Measurements from ENCODE around the gene TTLL8.

The TTLL8 gene

DNA sequence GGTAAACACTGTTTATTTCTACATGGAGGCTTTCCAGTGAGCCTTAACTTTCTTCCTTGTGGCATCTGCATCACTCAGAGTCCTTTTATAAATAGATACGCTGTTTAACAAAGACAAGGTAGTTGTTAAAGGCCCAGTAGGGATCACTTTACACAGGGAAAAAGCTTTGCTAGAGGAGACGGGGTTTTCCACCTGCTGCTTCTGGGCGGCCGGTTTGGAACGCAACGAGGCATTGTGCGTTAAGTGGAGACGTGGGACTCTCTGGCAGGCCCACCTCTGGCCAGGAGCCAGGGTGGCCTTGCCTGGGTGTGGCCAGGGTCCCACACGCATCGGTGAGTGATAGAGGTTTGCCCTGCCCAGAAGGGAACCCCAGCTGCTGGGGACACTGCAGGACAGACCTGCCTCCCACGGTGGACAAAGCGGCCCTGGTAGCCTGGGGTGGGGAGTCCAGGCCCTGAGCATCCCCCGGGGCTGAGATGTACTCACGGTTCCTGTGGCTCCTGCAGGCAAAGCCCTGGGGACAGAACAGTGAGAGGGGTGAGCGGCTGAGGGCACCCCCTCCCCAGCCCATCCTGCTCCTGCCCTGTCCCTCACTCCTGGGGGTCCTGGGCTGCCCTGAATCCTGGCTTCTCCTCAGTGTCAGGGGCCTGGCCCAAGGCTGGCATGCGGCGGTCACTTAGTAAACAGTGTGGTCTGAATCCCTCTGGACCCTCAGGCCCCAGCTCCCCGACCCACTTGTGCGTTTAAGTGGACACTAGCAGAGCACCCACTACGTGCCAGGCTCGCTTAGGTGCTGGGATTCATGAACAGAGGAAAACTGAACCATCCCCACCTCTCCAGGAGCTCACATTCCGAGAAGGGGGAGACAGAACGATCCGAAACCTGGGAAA is 49.7 kb downstream of the TTLL8 start:
- Histone ChIP-seq H3K4me3 (ENCODE audit: low read length, poor library complexity, severe bottlenecking) (no peak overlapping the region), H3K79me2 (ENCODE audit: insufficient read depth, low read length) (no peaks in the 10 kb centered on the region), H3K4me2 (ENCODE audit: low read depth, low read length, poor library complexity, severe bottlenecking) (no peak overlapping the region), H3K4me1 (ENCODE audit: insufficient read depth, low read length, poor library complexity, severe bottlenecking) (no peaks in the 10 kb centered on the region), H3K9ac (ENCODE audit: low read depth, low read length, poor library complexity, severe bottlenecking) (no peak overlapping the region), H3K9me3 (ENCODE audit: insufficient read depth, low read depth, low read length) (no peaks in the 10 kb centered on the region), H3K36me3 (ENCODE audit: insufficient read depth, low read length) (no peaks in the 10 kb centered on the region), H3K27me3 (ENCODE audit: insufficient read depth, low read length, poor library complexity, severe bottlenecking) (no peaks in the 10 kb centered on the region), H3K9me2 (replicated peaks; ENCODE audit: low read depth, low read length) (no peaks in the 10 kb centered on the region), H2AFZ (ENCODE audit: low read length) (no peak overlapping the region), H4K20me1 (ENCODE audit: insufficient read depth, low read length, poor library complexity, severe bottlenecking) (no peaks in the 10 kb centered on the region), H3F3A (ENCODE audit: low read depth) (no peaks in the 10 kb centered on the region)
- TF ChIP-seq EZH2phosphoT487 (IDR thresholded peaks at IDR 0.05; ENCODE audit: borderline replicate concordance) = no peak
- TF ChIP-seq, protein P1, sequence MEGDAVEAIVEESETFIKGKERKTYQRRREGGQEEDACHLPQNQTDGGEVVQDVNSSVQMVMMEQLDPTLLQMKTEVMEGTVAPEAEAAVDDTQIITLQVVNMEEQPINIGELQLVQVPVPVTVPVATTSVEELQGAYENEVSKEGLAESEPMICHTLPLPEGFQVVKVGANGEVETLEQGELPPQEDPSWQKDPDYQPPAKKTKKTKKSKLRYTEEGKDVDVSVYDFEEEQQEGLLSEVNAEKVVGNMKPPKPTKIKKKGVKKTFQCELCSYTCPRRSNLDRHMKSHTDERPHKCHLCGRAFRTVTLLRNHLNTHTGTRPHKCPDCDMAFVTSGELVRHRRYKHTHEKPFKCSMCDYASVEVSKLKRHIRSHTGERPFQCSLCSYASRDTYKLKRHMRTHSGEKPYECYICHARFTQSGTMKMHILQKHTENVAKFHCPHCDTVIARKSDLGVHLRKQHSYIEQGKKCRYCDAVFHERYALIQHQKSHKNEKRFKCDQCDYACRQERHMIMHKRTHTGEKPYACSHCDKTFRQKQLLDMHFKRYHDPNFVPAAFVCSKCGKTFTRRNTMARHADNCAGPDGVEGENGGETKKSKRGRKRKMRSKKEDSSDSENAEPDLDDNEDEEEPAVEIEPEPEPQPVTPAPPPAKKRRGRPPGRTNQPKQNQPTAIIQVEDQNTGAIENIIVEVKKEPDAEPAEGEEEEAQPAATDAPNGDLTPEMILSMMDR (conservative IDR thresholded peaks at IDR 0.05; ENCODE audit: low read length) = no peak

DNA sequence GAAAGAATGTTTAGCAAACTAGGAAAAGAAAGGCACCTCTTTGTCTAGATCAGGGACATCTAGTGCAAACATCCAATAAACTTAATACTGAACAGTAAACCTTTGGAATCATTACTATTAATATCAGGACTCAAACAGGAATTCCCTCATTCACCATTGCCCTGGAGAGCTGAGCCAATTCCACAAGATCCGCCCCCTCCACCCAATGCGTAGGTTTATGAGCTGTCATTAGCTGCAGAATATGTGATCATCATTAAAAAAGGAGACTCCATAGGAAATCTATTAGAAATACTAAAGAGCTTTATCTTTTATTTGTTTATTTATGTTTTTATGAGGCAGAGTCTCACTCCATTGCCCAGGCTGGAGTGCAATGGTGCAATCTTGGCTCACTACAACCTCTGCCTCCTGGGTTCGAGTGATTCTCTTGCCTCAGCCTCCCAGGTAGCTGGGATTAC is 51.0 kb downstream of the TTLL8 start:
- TF ChIP-seq, protein P1 (conservative IDR thresholded peaks at IDR 0.05; ENCODE audit: low read length) = no peak
- no peak for TF ChIP-seq EZH2phosphoT487 (IDR thresholded peaks at IDR 0.05; ENCODE audit: borderline replicate concordance)
- H3K9me2 ChIP-seq (replicated peaks; ENCODE audit: low read depth, low read length) = no peaks in the 10 kb centered on the region
- no peak overlapping the region for H3K9ac ChIP-seq (ENCODE audit: low read depth, low read length, poor library complexity, severe bottlenecking)
- no peak overlapping the region for H3K4me3 ChIP-seq (ENCODE audit: low read length, poor library complexity, severe bottlenecking)
- no peaks in the 10 kb centered on the region for H3F3A ChIP-seq (ENCODE audit: low read depth)
- no peaks in the 10 kb centered on the region for H3K27me3 ChIP-seq (ENCODE audit: insufficient read depth, low read length, poor library complexity, severe bottlenecking)
- H3K4me1 ChIP-seq (ENCODE audit: insufficient read depth, low read length, poor library complexity, severe bottlenecking) = no peaks in the 10 kb centered on the region
- no peaks in the 10 kb centered on the region for H3K79me2 ChIP-seq (ENCODE audit: insufficient read depth, low read length)
- no peaks in the 10 kb centered on the region for H3K9me3 ChIP-seq (ENCODE audit: insufficient read depth, low read depth, low read length)
- no peaks in the 10 kb centered on the region for H3K36me3 ChIP-seq (ENCODE audit: insufficient read depth, low read length)
- H4K20me1 ChIP-seq (ENCODE audit: insufficient read depth, low read length, poor library complexity, severe bottlenecking) = no peaks in the 10 kb centered on the region
- no peak overlapping the region for H2AFZ ChIP-seq (ENCODE audit: low read length)
- no peak overlapping the region for H3K4me2 ChIP-seq (ENCODE audit: low read depth, low read length, poor library complexity, severe bottlenecking)

DNA sequence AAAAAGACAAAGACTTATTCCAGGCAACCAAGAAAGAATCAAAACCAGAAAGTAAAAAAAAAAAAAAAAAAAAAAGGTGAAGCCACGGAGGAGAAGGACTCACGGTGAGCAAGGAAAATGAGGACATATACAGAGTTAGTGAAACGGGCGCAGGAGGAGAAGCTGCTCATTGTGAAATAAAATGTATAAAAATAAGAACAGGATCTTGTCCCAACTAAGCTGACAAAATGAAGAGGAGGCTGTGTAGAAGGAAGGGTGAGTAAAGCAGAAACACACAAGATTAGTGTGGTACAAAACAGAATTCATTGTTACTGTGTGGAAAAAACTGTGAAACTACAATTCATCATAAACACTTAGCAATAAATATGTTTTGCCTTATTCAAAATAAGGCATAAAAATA is 53.2 kb downstream of the TTLL8 start:
- Histone ChIP-seq H3K4me1 (ENCODE audit: insufficient read depth, low read length, poor library complexity, severe bottlenecking) (no peaks in the 10 kb centered on the region), H3K4me2 (ENCODE audit: low read depth, low read length, poor library complexity, severe bottlenecking) (no peak overlapping the region), H3K9me3 (ENCODE audit: insufficient read depth, low read depth, low read length) (no peaks in the 10 kb centered on the region), H3K9ac (ENCODE audit: low read depth, low read length, poor library complexity, severe bottlenecking) (no peak overlapping the region), H4K20me1 (ENCODE audit: insufficient read depth, low read length, poor library complexity, severe bottlenecking) (no peaks in the 10 kb centered on the region), H3F3A (ENCODE audit: low read depth) (no peaks in the 10 kb centered on the region), H3K79me2 (ENCODE audit: insufficient read depth, low read length) (no peaks in the 10 kb centered on the region), H3K4me3 (ENCODE audit: low read length, poor library complexity, severe bottlenecking) (no peak overlapping the region), H2AFZ (ENCODE audit: low read length) (no peak overlapping the region), H3K36me3 (ENCODE audit: insufficient read depth, low read length) (no peaks in the 10 kb centered on the region), H3K27me3 (ENCODE audit: insufficient read depth, low read length, poor library complexity, severe bottlenecking) (no peaks in the 10 kb centered on the region), H3K9me2 (replicated peaks; ENCODE audit: low read depth, low read length) (no peaks in the 10 kb centered on the region)
- TF ChIP-seq EZH2phosphoT487 (IDR thresholded peaks at IDR 0.05; ENCODE audit: borderline replicate concordance) = no peak
- TF ChIP-seq, protein P1 (conservative IDR thresholded peaks at IDR 0.05; ENCODE audit: low read length) = no peak

Data from Loucy (cell line).